ENCODE data around the gene AP4B1. TPM values are rescaled to one million over a fixed set of nuclear protein-coding genes. Genes with fewer than 3 reads are reported as not detected.
"Not testable (repeated sequence)": the region's sequence is repeated elsewhere in the genome, so short reads cannot be mapped to it uniquely, and the experiment has no call there.

The AP4B1 gene
- total RNA-seq, 1 donor from 2014 or later = 10.0 TPM

- Histone ChIP-seq H3K36me3 (ENCODE audit: control insufficient read depth, insufficient read depth, low read length) (no peaks in the 10 kb centered on the region), H3K4me3 (ENCODE audit: low read depth, low read length) (no peak overlapping the region), H3K27me3 (ENCODE audit: control insufficient read depth, insufficient read depth, low read length) (no peaks in the 10 kb centered on the region)
- DNase-seq (ENCODE audit: low read depth) (no peak), FAIRE-seq (no peak)
- TF ChIP-seq CTCF (IDR thresholded peaks at IDR 0.05; ENCODE audit: insufficient read depth, low read length, severe bottlenecking) = no peak
Measured at GRCh38 chr1:113858418-113858817, 46.2 kb downstream of the AP4B1 start.

- FAIRE-seq = no peak
Measured at GRCh38 chr1:113857776-113858175, 46.8 kb downstream of the AP4B1 start.

GRCh38 chr1:113856401-113856790 lies 48.2 kb downstream of the AP4B1 start:
- no peak overlapping the region for H3K4me3 ChIP-seq (ENCODE audit: low read depth, low read length)
- no peaks in the 10 kb centered on the region for H3K36me3 ChIP-seq (ENCODE audit: control insufficient read depth, insufficient read depth, low read length)
- FAIRE-seq (no peak), DNase-seq (ENCODE audit: low read depth) (no peak)
- no peaks in the 10 kb centered on the region for H3K27me3 ChIP-seq (ENCODE audit: control insufficient read depth, insufficient read depth, low read length)
- no peak for TF ChIP-seq CTCF (IDR thresholded peaks at IDR 0.05; ENCODE audit: insufficient read depth, low read length, severe bottlenecking)

More at GRCh38 chr1:113857776-113858175, 46.8 kb downstream of the AP4B1 start:
- Histone ChIP-seq H3K4me3 (ENCODE audit: low read depth, low read length) (no peak overlapping the region), H3K27me3 (ENCODE audit: control insufficient read depth, insufficient read depth, low read length) (no peaks in the 10 kb centered on the region), H3K36me3 (ENCODE audit: control insufficient read depth, insufficient read depth, low read length) (no peaks in the 10 kb centered on the region)
- no peak for TF ChIP-seq CTCF (IDR thresholded peaks at IDR 0.05; ENCODE audit: insufficient read depth, low read length, severe bottlenecking)
- no peak for DNase-seq (ENCODE audit: low read depth)

- DNase-seq (ENCODE audit: low read depth) = no peak
Measured at GRCh38 chr1:113855630-113856400, 48.8 kb downstream of the AP4B1 start.

GRCh38 chr1:113854234-113854633 lies 50.4 kb downstream of the AP4B1 start:
- no peak for FAIRE-seq
- DNase-seq (ENCODE audit: low read depth) = no peak
- no peak overlapping the region for H3K4me3 ChIP-seq (ENCODE audit: low read depth, low read length)
- H3K27me3 ChIP-seq (ENCODE audit: control insufficient read depth, insufficient read depth, low read length) = no peaks in the 10 kb centered on the region
- no peak for TF ChIP-seq CTCF (IDR thresholded peaks at IDR 0.05; ENCODE audit: insufficient read depth, low read length, severe bottlenecking)
- no peaks in the 10 kb centered on the region for H3K36me3 ChIP-seq (ENCODE audit: control insufficient read depth, insufficient read depth, low read length)

More at GRCh38 chr1:113855630-113856400, 48.8 kb downstream of the AP4B1 start:
- Histone ChIP-seq H3K27me3 (ENCODE audit: control insufficient read depth, insufficient read depth, low read length) (no peaks in the 10 kb centered on the region), H3K36me3 (ENCODE audit: control insufficient read depth, insufficient read depth, low read length) (no peaks in the 10 kb centered on the region), H3K4me3 (ENCODE audit: low read depth, low read length) (no peak overlapping the region)
- no peak for FAIRE-seq
- TF ChIP-seq CTCF (IDR thresholded peaks at IDR 0.05; ENCODE audit: insufficient read depth, low read length, severe bottlenecking) = no peak

- not testable (repeated sequence) for FAIRE-seq; H3K4me3 ChIP-seq (ENCODE audit: low read depth, low read length); H3K27me3 ChIP-seq (ENCODE audit: control insufficient read depth, insufficient read depth, low read length); DNase-seq (ENCODE audit: low read depth); H3K36me3 ChIP-seq (ENCODE audit: control insufficient read depth, insufficient read depth, low read length)
Measured at GRCh38 chr1:113852694-113853093, 51.9 kb downstream of the AP4B1 start.
